ENCODE results near the gene CFAP100. TPM values are rescaled to one million over a fixed set of nuclear protein-coding genes. Genes with fewer than 3 reads are reported as not detected.

CFAP100 gene
- total RNA-seq, 2 donors from 2014 or later: not detected

DNA sequence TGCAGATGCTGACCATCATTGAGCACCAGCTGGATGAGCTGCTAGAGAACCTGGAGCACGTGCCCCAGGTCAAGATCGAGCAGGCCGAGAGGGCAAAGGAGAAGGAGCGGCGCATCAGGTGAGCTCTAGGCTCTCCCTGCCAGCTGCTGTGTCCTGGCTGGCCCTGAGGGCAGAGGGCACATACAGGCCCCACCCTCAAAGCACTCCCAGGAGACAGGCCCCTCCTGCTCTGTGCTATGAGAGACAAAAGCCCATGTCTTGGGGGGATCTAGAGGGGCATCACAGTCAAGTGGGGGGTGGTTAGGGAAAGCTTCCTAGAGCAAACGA, 39.5 kb downstream of the CFAP100 start:
- H3K4me3 Mint-ChIP-seq: no peak overlapping the region
- H3K27me3 Mint-ChIP-seq (ENCODE audit: low read depth): no peaks in the 10 kb centered on the region
- H3K27ac Mint-ChIP-seq: no peak overlapping the region
- peaks cover 10% of the 10 kb centered on the region for H3K4me1 Mint-ChIP-seq (ENCODE audit: low read depth)
- H3K36me3 Mint-ChIP-seq (ENCODE audit: insufficient read depth in 2 of 2): peaks cover 0 to 2% of the 10 kb centered on the region in 2 donors
- ATAC-seq (replicated peaks in 1 of 2): no peak
- DNase-seq: no peak
- no peaks in the 10 kb centered on the region for H3K9me3 Mint-ChIP-seq

GRCh38 chr3:126434931-126435411, 40.3 kb downstream of the CFAP100 start:
- Mint-ChIP-seq H3K36me3 (ENCODE audit: insufficient read depth in 2 of 2) (peaks cover 0 to 2% of the 10 kb centered on the region in 2 donors), H3K27me3 (ENCODE audit: low read depth) (no peaks in the 10 kb centered on the region), H3K9me3 (no peaks in the 10 kb centered on the region), H3K4me1 (ENCODE audit: low read depth) (peaks cover 10% of the 10 kb centered on the region), H3K27ac (no peak overlapping the region), H3K4me3 (no peak overlapping the region)
- no peak for DNase-seq
- no peak for ATAC-seq (replicated peaks in 1 of 2)

DNA sequence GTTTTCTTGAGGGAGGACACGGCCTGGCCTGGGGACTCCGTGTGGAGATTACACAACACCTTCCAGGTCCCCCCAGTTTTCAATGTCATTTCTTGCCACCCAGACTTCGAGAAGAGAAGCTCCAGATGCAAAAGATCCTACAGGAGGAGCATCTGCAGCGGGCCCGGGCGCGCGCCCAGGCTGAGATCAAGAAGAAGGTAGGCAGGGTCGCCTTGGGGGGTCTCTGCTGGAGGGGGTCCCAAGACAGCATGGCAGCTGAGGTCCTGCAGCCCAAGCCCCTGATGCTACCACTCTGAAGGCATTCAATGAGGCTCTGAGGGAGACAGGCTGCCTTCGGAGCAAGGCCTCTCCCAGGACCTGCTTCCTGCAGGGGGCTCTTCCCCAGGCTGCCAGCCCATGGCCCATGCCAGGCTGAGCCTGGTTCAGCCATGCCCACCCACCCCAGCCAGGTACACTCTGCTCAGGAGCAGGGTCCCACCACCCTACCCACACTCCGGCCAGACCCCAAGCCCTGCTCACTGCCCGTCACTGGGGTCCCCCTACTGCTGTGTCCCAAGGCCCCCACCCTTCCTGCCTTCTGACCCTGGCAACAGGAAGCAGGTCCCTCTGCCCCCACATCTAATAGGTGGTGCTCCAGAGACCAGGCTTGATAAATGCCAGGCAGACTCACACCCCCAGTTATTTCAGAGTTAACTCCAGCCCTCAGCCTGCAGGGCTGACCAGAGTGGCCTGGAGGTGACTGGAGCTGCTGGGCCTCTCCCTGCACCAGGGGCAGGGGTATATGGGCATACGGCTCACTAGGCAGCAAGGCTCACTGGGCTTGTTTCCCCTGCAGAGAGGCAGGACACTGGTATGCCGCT, 41.0 kb downstream of the CFAP100 start:
- no peak for ATAC-seq (replicated peaks in 1 of 2)
- Mint-ChIP-seq H3K27ac (no peak overlapping the region), H3K9me3 (no peaks in the 10 kb centered on the region), H3K36me3 (ENCODE audit: insufficient read depth in 2 of 2) (peaks cover 0 to 2% of the 10 kb centered on the region in 2 donors), H3K27me3 (ENCODE audit: low read depth) (no peaks in the 10 kb centered on the region), H3K4me3 (no peak overlapping the region), H3K4me1 (ENCODE audit: low read depth) (peaks cover 10% of the 10 kb centered on the region)
- no peak for DNase-seq

DNA sequence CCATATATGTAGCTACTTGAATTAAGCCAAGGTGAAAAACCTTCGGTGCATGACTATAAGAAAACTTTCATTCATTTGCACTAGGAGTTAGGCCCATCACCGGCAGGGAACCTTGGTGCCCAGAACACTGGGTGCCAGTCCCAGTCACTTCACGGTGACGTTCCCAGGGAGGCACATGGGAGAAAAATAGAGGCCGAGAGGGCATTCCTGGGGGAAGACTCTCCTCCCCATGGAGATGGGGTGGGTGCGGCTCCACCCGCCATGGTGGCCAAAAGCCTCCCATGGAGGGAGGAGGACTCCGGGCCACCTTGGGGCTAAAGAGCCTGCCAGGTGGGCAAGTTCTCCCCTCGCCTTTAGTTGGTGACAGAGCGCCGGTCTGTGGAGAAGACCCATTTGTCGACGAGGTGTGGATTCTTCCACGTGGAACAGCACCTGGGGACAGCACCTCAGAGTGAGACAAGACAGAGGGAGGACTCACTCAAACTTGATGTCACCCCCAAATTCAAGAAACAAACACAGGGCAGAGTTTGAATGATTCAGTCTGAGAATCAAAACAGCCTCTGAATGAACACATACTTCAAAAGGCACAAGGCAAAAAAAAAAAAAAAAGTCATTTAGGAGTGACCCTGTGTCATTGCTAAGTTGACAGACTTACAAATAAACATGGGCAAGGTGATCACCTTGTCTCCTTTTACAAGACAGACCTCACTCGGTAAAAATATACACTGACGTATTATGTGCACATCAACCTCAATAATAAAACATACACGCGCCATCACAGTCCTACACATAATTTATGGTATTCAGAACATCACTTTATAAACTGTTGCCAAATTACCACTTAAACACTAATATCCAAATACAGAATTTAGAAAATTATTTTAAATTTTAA, 42.4 kb downstream of the CFAP100 start:
- no peaks in the 10 kb centered on the region for H3K27me3 Mint-ChIP-seq (ENCODE audit: low read depth)
- no peak for DNase-seq
- no peak for ATAC-seq (replicated peaks in 1 of 2)
- no peak overlapping the region for H3K27ac Mint-ChIP-seq
- peaks cover 4% of the 10 kb centered on the region for H3K4me1 Mint-ChIP-seq (ENCODE audit: low read depth)
- no peaks in the 10 kb centered on the region for H3K9me3 Mint-ChIP-seq
- no peak overlapping the region for H3K4me3 Mint-ChIP-seq
- H3K36me3 Mint-ChIP-seq (ENCODE audit: insufficient read depth in 2 of 2): peaks cover 0 to 2% of the 10 kb centered on the region in 2 donors

DNA sequence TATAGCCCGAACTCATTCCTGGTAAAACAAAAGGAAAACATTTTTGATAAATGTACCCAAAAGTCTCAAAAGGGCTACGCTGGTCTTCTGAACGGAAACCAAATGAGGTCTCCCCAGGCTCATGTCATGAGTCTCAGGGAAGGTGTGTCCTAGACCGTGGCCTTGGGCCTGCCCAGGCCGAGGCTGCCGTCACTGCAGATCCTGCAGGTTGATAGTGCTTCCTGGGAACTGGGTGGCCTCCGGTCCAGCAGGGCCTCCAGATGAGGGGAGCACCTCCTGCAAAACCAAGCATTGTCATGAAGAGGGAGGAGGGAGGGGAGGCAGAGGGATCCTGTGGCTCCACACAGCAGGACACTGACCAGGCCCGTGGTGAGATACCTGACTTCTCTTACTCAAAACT, 43.5 kb downstream of the CFAP100 start:
- Mint-ChIP-seq H3K4me1 (ENCODE audit: low read depth) (no peaks in the 10 kb centered on the region), H3K9me3 (no peaks in the 10 kb centered on the region), H3K4me3 (no peak overlapping the region), H3K27ac (no peak overlapping the region), H3K36me3 (ENCODE audit: insufficient read depth in 2 of 2) (peaks cover 0 to 2% of the 10 kb centered on the region in 2 donors), H3K27me3 (ENCODE audit: low read depth) (no peaks in the 10 kb centered on the region)
- ATAC-seq (replicated peaks in 1 of 2) (no peak), DNase-seq (no peak)

DNA sequence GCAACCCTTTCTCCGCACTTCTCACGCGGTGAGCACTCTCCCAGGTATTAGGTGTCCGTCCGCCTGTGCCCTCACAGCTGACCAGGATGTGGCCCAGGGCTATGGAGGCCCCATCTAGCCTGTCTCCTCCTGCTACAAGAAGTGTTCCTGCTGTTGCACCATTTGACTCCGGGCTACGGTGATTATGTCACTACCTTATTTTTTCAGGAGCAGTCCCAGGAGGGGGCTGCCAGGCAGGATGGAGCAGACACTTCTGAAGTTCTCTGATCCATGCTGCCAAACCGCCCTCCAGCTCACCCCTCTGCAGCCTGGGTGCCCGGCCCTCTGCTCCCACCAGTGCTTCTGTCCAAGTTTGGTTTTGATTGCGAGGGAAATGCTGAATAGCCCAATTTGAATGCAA, 44.0 kb downstream of the CFAP100 start:
- Mint-ChIP-seq H3K9me3 (no peaks in the 10 kb centered on the region), H3K27ac (no peak overlapping the region), H3K4me3 (no peak overlapping the region), H3K36me3 (ENCODE audit: insufficient read depth in 2 of 2) (peaks cover 0 to 2% of the 10 kb centered on the region in 2 donors), H3K4me1 (ENCODE audit: low read depth) (no peaks in the 10 kb centered on the region), H3K27me3 (ENCODE audit: low read depth) (no peaks in the 10 kb centered on the region)
- no peak for DNase-seq
- ATAC-seq (replicated peaks in 1 of 2): no peak

GRCh38 chr3:126439346-126439967, 44.7 kb downstream of the CFAP100 start:
- H3K4me3 Mint-ChIP-seq: no peak overlapping the region
- ATAC-seq (replicated peaks in 1 of 2) (no peak), DNase-seq (no peak)
- H3K27ac Mint-ChIP-seq: no peak overlapping the region
- no peaks in the 10 kb centered on the region for H3K4me1 Mint-ChIP-seq (ENCODE audit: low read depth)
- H3K27me3 Mint-ChIP-seq (ENCODE audit: low read depth): no peaks in the 10 kb centered on the region
- no peaks in the 10 kb centered on the region for H3K9me3 Mint-ChIP-seq
- H3K36me3 Mint-ChIP-seq (ENCODE audit: insufficient read depth in 2 of 2): peaks cover 0 to 2% of the 10 kb centered on the region in 2 donors

GRCh38 chr3:126439968-126440708, 45.4 kb downstream of the CFAP100 start:
- H3K36me3 Mint-ChIP-seq (ENCODE audit: insufficient read depth in 2 of 2): peaks cover 0 to 2% of the 10 kb centered on the region in 2 donors
- H3K27me3 Mint-ChIP-seq (ENCODE audit: low read depth): no peaks in the 10 kb centered on the region
- no peak overlapping the region for H3K27ac Mint-ChIP-seq
- ATAC-seq (replicated peaks in 1 of 2): no peak
- DNase-seq: no peak
- H3K4me3 Mint-ChIP-seq: no peak overlapping the region
- H3K9me3 Mint-ChIP-seq: no peaks in the 10 kb centered on the region
- H3K4me1 Mint-ChIP-seq (ENCODE audit: low read depth): no peaks in the 10 kb centered on the region

GRCh38 chr3:126440709-126440995, 45.9 kb downstream of the CFAP100 start:
- H3K4me3 Mint-ChIP-seq: no peak overlapping the region
- no peaks in the 10 kb centered on the region for H3K9me3 Mint-ChIP-seq
- H3K4me1 Mint-ChIP-seq (ENCODE audit: low read depth): no peaks in the 10 kb centered on the region
- no peak for DNase-seq
- no peaks in the 10 kb centered on the region for H3K27me3 Mint-ChIP-seq (ENCODE audit: low read depth)
- ATAC-seq (replicated peaks in 1 of 2): no peak
- H3K27ac Mint-ChIP-seq: no peak overlapping the region
- H3K36me3 Mint-ChIP-seq (ENCODE audit: insufficient read depth in 2 of 2): peaks cover 0 to 2% of the 10 kb centered on the region in 2 donors

DNA sequence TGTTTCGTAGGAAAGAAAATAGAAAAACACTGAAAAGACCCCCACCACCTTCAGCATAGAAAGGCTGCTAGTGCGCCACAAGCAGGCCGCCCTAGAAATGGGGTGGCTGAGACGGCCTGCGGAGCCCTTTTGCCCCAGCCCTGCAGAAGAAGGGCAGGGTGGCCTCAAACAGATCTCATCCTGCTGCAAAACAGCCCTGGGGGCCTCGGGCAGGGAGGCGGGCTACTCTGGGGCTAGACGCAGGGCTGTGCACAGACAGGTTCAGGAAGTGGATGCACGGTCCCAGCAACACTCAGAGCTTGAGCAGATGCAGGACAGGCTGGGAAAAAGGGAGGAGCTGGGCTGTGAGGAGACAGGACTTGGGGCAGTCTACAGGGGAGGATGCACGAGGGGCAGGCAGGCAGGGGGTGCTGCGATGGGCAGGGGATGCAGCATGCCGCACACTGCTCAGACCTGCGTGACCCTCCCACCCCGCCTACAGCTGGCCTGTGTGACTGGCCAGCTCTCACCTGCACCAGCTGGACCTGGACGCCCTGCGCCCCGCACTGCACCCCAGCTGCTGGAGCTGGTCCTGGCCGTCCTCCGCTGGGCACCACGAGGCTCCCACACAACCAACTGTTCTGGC, 46.7 kb downstream of the CFAP100 start:
- Mint-ChIP-seq H3K36me3 (ENCODE audit: insufficient read depth in 2 of 2) (peaks cover 0 to 2% of the 10 kb centered on the region in 2 donors), H3K4me1 (ENCODE audit: low read depth) (no peaks in the 10 kb centered on the region), H3K27me3 (ENCODE audit: low read depth) (no peaks in the 10 kb centered on the region), H3K9me3 (no peaks in the 10 kb centered on the region), H3K27ac (no peak overlapping the region), H3K4me3 (no peak overlapping the region)
- ATAC-seq (replicated peaks in 1 of 2): no peak
- DNase-seq: no peak

- ATAC-seq (replicated peaks in 1 of 2) (no peak), DNase-seq (no peak)
- Mint-ChIP-seq H3K4me1 (ENCODE audit: low read depth) (no peaks in the 10 kb centered on the region), H3K9me3 (no peaks in the 10 kb centered on the region), H3K27ac (no peak overlapping the region), H3K36me3 (ENCODE audit: insufficient read depth in 2 of 2) (peaks cover 0 to 2% of the 10 kb centered on the region in 2 donors), H3K4me3 (no peak overlapping the region), H3K27me3 (ENCODE audit: low read depth) (no peaks in the 10 kb centered on the region)
Measured at GRCh38 chr3:126442094-126442855, 47.6 kb downstream of the CFAP100 start.

- H3K4me1 Mint-ChIP-seq (ENCODE audit: low read depth): no peaks in the 10 kb centered on the region
- no peaks in the 10 kb centered on the region for H3K9me3 Mint-ChIP-seq
- DNase-seq: no peak
- ATAC-seq (replicated peaks in 1 of 2): no peak
- H3K27ac Mint-ChIP-seq: no peak overlapping the region
- H3K4me3 Mint-ChIP-seq: no peak overlapping the region
- H3K27me3 Mint-ChIP-seq (ENCODE audit: low read depth): no peaks in the 10 kb centered on the region
- peaks cover 0 to 2% of the 10 kb centered on the region in 2 donors for H3K36me3 Mint-ChIP-seq (ENCODE audit: insufficient read depth in 2 of 2)
Measured at GRCh38 chr3:126442856-126443242, 48.1 kb downstream of the CFAP100 start.

All from activated T-cell treated with anti-CD3 and anti-CD28 coated beads, Interleukin-2, amount 50 U/mL, for 72 hours (primary cell).